GM23338 (cell line): ENCODE results near the gene CD44. TPM values are rescaled to one million over a fixed set of nuclear protein-coding genes. Genes with fewer than 3 reads are reported as not detected.
"Not testable (repeated sequence)": the region's sequence is repeated elsewhere in the genome, so short reads cannot be mapped to it uniquely, and the experiment has no call there.

Experiments
- ATAC-seq: fragments of 200-7000 bp; cut with Tn5 transposase; 3 replicates; pipeline ENCODE4 v1.9.1; 2020
- DNase-seq: peaks from one replicate; pipeline ENCODE4 v3.0.0-alpha.2; 2015; ENCODE audit warnings: low spot score
- H2AFZ ChIP-seq: fragments of 200-600 bp; sonication (generic); 2 replicates; pipeline ENCODE4 v1.8.0; 2016; ENCODE audit warnings: antibody characterized with exemption, mild to moderate bottlenecking, moderate library complexity
- H3F3A ChIP-seq: fragments of 200-600 bp; sonication (generic); replicated peaks from 2 replicates; pipeline ENCODE4 v1.8.0; 2017; ENCODE audit warnings: antibody characterized with exemption, mixed run types, low read depth
- H3K27ac ChIP-seq: fragments of 200-600 bp; sonication (generic); 2 replicates; pipeline ENCODE4 v1.6.1; 2016; ENCODE audit warnings: low read depth
- H3K27me3 ChIP-seq: fragments of 200-600 bp; sonication (generic); 2 replicates; pipeline ENCODE4 v1.8.0; 2016; ENCODE audit warnings: mild to moderate bottlenecking, mixed run types, moderate library complexity; ENCODE audit not compliant: insufficient read depth
- H3K36me3 ChIP-seq: fragments of 200-600 bp; sonication (generic); 2 replicates; pipeline ENCODE4 v1.8.0; 2016; ENCODE audit warnings: mild to moderate bottlenecking; ENCODE audit not compliant: insufficient read depth
- H3K4me1 ChIP-seq: fragments of 200-600 bp; sonication (generic); 2 replicates; pipeline ENCODE4 v1.8.0; 2016; ENCODE audit warnings: mild to moderate bottlenecking, moderate library complexity; ENCODE audit not compliant: insufficient read depth
- H3K4me2 ChIP-seq: fragments of 200-600 bp; sonication (generic); 2 replicates; pipeline ENCODE4 v1.7.1; 2017; ENCODE audit warnings: mixed run types
- H3K4me3 ChIP-seq: fragments of 200-600 bp; sonication (generic); 2 replicates; pipeline ENCODE4 v1.6.1; 2016; ENCODE audit warnings: mixed run types
- H3K79me2 ChIP-seq: fragments of 200-600 bp; sonication (generic); replicated peaks from 2 replicates; pipeline ENCODE4 v1.8.0; 2017; ENCODE audit warnings: mild to moderate bottlenecking; ENCODE audit not compliant: insufficient read depth
- H3K9me2 ChIP-seq: fragments of 200-600 bp; sonication (generic); 2 replicates; pipeline ENCODE4 v1.8.0; 2017; ENCODE audit not compliant: insufficient read depth
- H4K20me1 ChIP-seq: fragments of 200-600 bp; sonication (generic); replicated peaks from 2 replicates; pipeline ENCODE4 v1.8.0; 2017; ENCODE audit warnings: mild to moderate bottlenecking; ENCODE audit not compliant: insufficient read depth
- H3K27ac Mint-ChIP-seq: 2 replicates; pipeline ENCODE4 v1.8.0; 2020; ENCODE audit warnings: inconsistent platforms, mild to moderate bottlenecking, moderate library complexity, mixed read lengths
- H3K27me3 Mint-ChIP-seq: 3 replicates; pipeline ENCODE4 v1.8.0; 2022; ENCODE audit warnings: low read depth, mild to moderate bottlenecking, moderate library complexity, mixed read lengths, inconsistent platforms; ENCODE audit not compliant: insufficient read depth, poor library complexity
- H3K36me3 Mint-ChIP-seq: 3 replicates; pipeline ENCODE4 v1.8.0; 2021; ENCODE audit warnings: low read depth, mild to moderate bottlenecking, inconsistent platforms, moderate library complexity, mixed read lengths
- H3K4me1 Mint-ChIP-seq: 3 replicates; pipeline ENCODE4 v1.8.0; 2020; ENCODE audit warnings: mild to moderate bottlenecking, inconsistent platforms, mixed read lengths
- H3K4me3 Mint-ChIP-seq: 3 replicates; pipeline ENCODE4 v1.8.0; 2021; ENCODE audit warnings: moderate library complexity, mild to moderate bottlenecking, inconsistent platforms, mixed read lengths
- H3K9me3 Mint-ChIP-seq: 3 replicates; pipeline ENCODE4 v1.8.0; 2020; ENCODE audit warnings: moderate library complexity, mild to moderate bottlenecking, inconsistent platforms, mixed read lengths
- CREB1 ChIP-seq: fragments of 250-450 bp; sonication (Bioruptor Pico); IDR thresholded peaks from 2 replicates; pipeline ENCODE4 v1.5.0; 2020; ENCODE audit warnings: low read depth, mild to moderate bottlenecking, moderate library complexity
- EZH2phosphoT487 ChIP-seq: fragments of 200-600 bp; sonication (generic); IDR thresholded peaks from one replicate; pipeline ENCODE4 v1.8.1; 2018; ENCODE audit warnings: antibody characterized with exemption; ENCODE audit not compliant: unreplicated experiment
- JUNB ChIP-seq: IDR thresholded peaks from one replicate; pipeline ENCODE4 v1.6.1; 2016; ENCODE audit warnings: antibody characterized with exemption; ENCODE audit not compliant: unreplicated experiment
- NANOG ChIP-seq: IDR thresholded peaks from 2 replicates; pipeline ENCODE4 v1.6.1; 2016; ENCODE audit warnings: antibody characterized with exemption, borderline replicate concordance
- POLR2AphosphoS5 ChIP-seq: IDR thresholded peaks from 2 replicates; pipeline ENCODE4 v1.6.1; 2016; ENCODE audit warnings: antibody characterized with exemption, low read depth
- STAT1 ChIP-seq: IDR thresholded peaks from one replicate; pipeline ENCODE4 v1.6.1; 2016; ENCODE audit warnings: antibody characterized with exemption; ENCODE audit not compliant: unreplicated experiment
- ZNF331 ChIP-seq: fragments of 250-450 bp; sonication (Bioruptor Pico); IDR thresholded peaks from 2 replicates; pipeline ENCODE4 v1.5.0; 2020; ENCODE audit warnings: low read depth, mild to moderate bottlenecking, moderate library complexity
- polyA plus RNA-seq: library from polyadenylated mRNA; unstranded; fragments of >200 nt; fragmentation: Nextera tagmentation; extraction: Ambion mirVana; gene quantifications from 2 replicates; pipeline ENCODE4 v1.2.1, GENCODE V29; 2016
- total RNA-seq: library from RNA; depleted of rRNA; stranded (reverse); fragments of >200 nt; shearing (Covaris generic); gene quantifications from 2 replicates; pipeline ENCODE4 v1.2.3, GENCODE V29; 2014
- TF ChIP-seq, protein P1 (sequence below): IDR thresholded peaks from one replicate; pipeline ENCODE4 v1.6.1; 2018; ENCODE audit warnings: antibody characterized with exemption; ENCODE audit not compliant: unreplicated experiment
- TF ChIP-seq, protein P2 (sequence below): IDR thresholded peaks from 2 replicates; pipeline ENCODE4 v1.6.1; 2016; ENCODE audit warnings: antibody characterized with exemption
- TF ChIP-seq, protein P3 (sequence below), 2 experiments: fragments of 200-600 bp in 1 of 2; sonication (generic) in 1 of 2; conservative IDR thresholded peaks; 2 replicates each; pipeline versions ENCODE4 v1.5.1 to v1.6.1; 2016 to 2017; ENCODE audit warnings: antibody characterized with exemption in 2 of 2, low read depth in 2 of 2, mild to moderate bottlenecking in 2 of 2, moderate library complexity in 1 of 2

CD44 gene
- total and polyA plus RNA-seq, 2 experiments from 2014 or later = 4.0 to 10.1 TPM

DNA sequence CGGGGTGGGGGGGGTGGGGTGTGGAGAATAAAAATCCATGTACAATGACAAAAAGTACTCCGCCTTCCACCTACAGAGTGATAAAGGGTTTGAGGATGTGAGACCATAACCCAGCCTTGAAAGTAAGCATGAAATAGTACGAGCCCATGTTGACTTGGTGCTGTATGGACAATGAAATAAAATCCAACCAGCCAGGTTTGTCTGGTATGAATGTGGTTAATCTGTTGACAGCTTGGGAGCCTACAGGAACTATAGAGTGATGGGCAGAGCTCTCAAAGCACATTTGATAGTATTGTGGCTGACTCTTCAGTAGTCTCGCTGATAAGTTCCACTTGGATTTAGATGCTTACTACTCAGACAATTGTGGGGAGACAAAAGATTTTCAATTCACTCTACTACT is 48.8 kb upstream of the CD44 start (continued):
- no peak for TF ChIP-seq ZNF331
- TF ChIP-seq JUNB = no peak
- TF ChIP-seq NANOG = no peak
- TF ChIP-seq, protein P1, sequence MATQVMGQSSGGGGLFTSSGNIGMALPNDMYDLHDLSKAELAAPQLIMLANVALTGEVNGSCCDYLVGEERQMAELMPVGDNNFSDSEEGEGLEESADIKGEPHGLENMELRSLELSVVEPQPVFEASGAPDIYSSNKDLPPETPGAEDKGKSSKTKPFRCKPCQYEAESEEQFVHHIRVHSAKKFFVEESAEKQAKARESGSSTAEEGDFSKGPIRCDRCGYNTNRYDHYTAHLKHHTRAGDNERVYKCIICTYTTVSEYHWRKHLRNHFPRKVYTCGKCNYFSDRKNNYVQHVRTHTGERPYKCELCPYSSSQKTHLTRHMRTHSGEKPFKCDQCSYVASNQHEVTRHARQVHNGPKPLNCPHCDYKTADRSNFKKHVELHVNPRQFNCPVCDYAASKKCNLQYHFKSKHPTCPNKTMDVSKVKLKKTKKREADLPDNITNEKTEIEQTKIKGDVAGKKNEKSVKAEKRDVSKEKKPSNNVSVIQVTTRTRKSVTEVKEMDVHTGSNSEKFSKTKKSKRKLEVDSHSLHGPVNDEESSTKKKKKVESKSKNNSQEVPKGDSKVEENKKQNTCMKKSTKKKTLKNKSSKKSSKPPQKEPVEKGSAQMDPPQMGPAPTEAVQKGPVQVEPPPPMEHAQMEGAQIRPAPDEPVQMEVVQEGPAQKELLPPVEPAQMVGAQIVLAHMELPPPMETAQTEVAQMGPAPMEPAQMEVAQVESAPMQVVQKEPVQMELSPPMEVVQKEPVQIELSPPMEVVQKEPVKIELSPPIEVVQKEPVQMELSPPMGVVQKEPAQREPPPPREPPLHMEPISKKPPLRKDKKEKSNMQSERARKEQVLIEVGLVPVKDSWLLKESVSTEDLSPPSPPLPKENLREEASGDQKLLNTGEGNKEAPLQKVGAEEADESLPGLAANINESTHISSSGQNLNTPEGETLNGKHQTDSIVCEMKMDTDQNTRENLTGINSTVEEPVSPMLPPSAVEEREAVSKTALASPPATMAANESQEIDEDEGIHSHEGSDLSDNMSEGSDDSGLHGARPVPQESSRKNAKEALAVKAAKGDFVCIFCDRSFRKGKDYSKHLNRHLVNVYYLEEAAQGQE = no peak
- TF ChIP-seq, protein P2, sequence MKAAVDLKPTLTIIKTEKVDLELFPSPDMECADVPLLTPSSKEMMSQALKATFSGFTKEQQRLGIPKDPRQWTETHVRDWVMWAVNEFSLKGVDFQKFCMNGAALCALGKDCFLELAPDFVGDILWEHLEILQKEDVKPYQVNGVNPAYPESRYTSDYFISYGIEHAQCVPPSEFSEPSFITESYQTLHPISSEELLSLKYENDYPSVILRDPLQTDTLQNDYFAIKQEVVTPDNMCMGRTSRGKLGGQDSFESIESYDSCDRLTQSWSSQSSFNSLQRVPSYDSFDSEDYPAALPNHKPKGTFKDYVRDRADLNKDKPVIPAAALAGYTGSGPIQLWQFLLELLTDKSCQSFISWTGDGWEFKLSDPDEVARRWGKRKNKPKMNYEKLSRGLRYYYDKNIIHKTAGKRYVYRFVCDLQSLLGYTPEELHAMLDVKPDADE = no peak
- no peak for TF ChIP-seq POLR2AphosphoS5
- no peak for TF ChIP-seq EZH2phosphoT487
- no peak for TF ChIP-seq CREB1
- TF ChIP-seq, protein P3, sequence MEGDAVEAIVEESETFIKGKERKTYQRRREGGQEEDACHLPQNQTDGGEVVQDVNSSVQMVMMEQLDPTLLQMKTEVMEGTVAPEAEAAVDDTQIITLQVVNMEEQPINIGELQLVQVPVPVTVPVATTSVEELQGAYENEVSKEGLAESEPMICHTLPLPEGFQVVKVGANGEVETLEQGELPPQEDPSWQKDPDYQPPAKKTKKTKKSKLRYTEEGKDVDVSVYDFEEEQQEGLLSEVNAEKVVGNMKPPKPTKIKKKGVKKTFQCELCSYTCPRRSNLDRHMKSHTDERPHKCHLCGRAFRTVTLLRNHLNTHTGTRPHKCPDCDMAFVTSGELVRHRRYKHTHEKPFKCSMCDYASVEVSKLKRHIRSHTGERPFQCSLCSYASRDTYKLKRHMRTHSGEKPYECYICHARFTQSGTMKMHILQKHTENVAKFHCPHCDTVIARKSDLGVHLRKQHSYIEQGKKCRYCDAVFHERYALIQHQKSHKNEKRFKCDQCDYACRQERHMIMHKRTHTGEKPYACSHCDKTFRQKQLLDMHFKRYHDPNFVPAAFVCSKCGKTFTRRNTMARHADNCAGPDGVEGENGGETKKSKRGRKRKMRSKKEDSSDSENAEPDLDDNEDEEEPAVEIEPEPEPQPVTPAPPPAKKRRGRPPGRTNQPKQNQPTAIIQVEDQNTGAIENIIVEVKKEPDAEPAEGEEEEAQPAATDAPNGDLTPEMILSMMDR (conservative IDR thresholded peaks at IDR 0.05; ENCODE audit: low read depth in 2 of 2) = no peak
- TF ChIP-seq STAT1 = no peak

DNA sequence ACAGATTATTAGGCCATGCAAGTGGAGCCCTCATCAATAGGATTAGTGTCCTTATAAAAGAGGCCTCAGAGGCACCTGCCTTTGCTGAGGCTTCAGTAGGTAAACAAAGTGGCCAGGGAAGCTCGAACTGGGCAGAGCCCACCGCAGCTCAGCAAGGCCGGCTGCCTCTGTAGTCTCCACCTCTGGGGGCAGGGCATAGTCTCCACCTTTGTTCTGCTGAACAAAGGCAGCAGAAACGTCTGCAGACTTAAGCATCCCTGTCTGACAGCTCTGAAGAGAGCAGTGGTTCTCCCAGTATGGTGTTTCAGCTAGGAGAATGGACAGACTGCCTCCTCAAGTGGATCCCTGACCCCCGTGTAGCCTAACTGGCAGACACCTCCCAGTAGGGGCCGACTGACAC is 48.0 kb upstream of the CD44 start:
- H3K27me3 Mint-ChIP-seq, H3K79me2 ChIP-seq, H3K4me2 ChIP-seq, H3K36me3 ChIP-seq, H3K27me3 ChIP-seq, H3F3A ChIP-seq, H3K27ac Mint-ChIP-seq, H3K9me3 Mint-ChIP-seq, H3K4me1 Mint-ChIP-seq, H3K4me1 ChIP-seq, DNase-seq, H3K27ac ChIP-seq, H4K20me1 ChIP-seq, H3K4me3 Mint-ChIP-seq, H3K36me3 Mint-ChIP-seq, H3K4me3 ChIP-seq: not testable (repeated sequence)
- peak overlapping the region; percentile 56; the same call in 1 of the 2 replicates for H2AFZ ChIP-seq
- H3K9me2 ChIP-seq = peaks cover 19% of the 10 kb centered on the region
- ATAC-seq = peak; percentile 45; the same call in 1 of the 3 replicates
